ENCODE results near the gene TM2D3.

TM2D3 gene

DNA sequence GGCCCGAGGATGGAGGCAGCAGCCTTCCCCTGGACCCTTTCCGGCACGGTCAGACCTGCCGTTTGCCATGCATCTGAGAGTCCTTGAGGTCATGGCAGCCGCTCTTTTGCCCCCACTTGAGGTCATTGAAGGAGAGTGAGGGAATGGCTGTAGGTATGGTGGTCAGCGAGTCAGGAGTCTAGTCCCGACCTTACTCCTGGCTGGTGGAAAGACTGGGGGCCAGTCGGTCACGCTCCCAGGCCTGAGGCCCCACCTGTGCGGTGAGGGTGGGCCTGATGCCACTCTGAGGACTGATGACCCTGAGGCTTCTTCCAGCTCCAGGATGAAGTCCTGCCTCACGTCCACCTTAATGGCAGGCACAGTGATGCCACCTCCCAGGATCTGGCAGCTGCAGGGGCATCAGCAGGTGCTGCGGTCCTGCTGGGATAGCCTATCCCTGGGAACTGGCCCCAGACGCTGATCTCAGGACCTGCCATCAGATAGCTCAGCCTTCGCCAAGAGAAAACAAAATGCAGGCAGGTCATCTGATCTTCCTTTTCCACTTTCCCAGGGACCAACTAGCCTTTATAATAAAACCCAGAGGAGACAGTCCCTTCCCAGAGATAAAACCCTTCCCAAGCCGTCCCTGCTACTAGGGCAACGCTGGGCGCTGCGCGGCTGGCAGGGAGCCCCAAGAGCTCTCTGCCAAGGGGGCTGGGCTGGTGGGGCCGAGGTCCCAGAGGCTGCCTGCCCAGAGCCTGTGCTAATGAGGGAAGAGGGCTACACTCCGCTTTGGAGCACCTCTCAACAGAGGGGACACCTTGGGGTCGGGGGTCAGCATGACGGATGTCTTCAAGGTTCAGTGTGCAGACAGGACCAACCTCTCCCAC, 42.2 kb downstream of the TM2D3 start:
- H3K9me3 ChIP-seq (ENCODE audit: control insufficient read depth, low read length), result no peaks in the 10 kb centered on the region
- H3K4me3 ChIP-seq (ENCODE audit: insufficient read depth, low read depth, low read length, poor library complexity, severe bottlenecking), result no peak overlapping the region
- no peaks in the 10 kb centered on the region for H3K4me1 ChIP-seq (ENCODE audit: control insufficient read depth, insufficient read depth, low read length, poor library complexity, severe bottlenecking)
- H3K36me3 ChIP-seq (ENCODE audit: control insufficient read depth, insufficient read depth, low read length), result no peaks in the 10 kb centered on the region
- H3K27me3 ChIP-seq (replicated peaks; ENCODE audit: control insufficient read depth, insufficient read depth, low read length, poor library complexity, severe bottlenecking), result no peaks in the 10 kb centered on the region
- DNase-seq, result no peak
- no peak overlapping the region for H3K27ac ChIP-seq (ENCODE audit: insufficient read depth, low read length, poor library complexity, severe bottlenecking)

DNA sequence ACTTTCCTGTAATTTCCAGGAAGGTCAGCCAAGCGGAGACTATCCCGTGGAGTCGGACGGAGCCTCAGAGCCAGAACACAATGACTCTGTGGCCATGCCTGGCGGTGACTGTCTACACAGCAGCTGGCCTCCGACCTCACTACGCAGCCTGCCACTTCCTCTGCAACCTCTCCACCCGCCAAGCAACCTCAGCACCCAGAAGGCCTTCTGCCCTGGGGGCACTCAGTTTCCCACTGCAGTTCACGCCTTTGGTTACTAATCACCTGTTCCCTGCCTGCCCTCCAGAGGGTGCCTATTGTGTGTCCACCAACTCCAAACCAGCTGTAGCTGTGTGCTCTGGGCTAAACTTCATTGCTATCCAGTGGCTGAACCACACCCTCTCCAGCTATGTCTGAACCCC, 44.0 kb downstream of the TM2D3 start:
- DNase-seq, result no peak
- Histone ChIP-seq H3K27me3 (replicated peaks; ENCODE audit: control insufficient read depth, insufficient read depth, low read length, poor library complexity, severe bottlenecking) (no peaks in the 10 kb centered on the region), H3K4me3 (ENCODE audit: insufficient read depth, low read depth, low read length, poor library complexity, severe bottlenecking) (no peak overlapping the region), H3K9me3 (ENCODE audit: control insufficient read depth, low read length) (no peaks in the 10 kb centered on the region), H3K36me3 (ENCODE audit: control insufficient read depth, insufficient read depth, low read length) (no peaks in the 10 kb centered on the region), H3K4me1 (ENCODE audit: control insufficient read depth, insufficient read depth, low read length, poor library complexity, severe bottlenecking) (no peaks in the 10 kb centered on the region), H3K27ac (ENCODE audit: insufficient read depth, low read length, poor library complexity, severe bottlenecking) (no peak overlapping the region)

DNA sequence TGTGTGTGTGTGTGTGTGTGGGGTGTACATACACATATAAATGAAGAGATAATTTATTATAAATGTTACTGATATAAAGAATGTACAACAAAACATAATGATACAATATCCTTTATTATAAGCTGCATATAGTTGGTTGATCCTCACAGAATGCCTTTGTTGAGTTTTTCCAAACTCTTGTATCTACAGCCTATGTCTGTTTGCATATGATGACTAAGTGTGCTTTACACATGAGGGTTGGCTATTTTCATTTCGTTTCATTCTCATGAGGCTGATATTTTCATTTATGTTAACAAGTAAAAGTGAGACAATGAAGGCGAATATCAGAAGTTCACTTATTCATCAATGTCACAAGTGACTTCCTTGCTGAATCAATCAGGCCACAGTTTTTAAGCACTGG, 45.1 kb downstream of the TM2D3 start:
- Histone ChIP-seq H3K36me3 (ENCODE audit: control insufficient read depth, insufficient read depth, low read length) (no peaks in the 10 kb centered on the region), H3K9me3 (ENCODE audit: control insufficient read depth, low read length) (no peaks in the 10 kb centered on the region), H3K27ac (ENCODE audit: insufficient read depth, low read length, poor library complexity, severe bottlenecking) (no peak overlapping the region), H3K4me1 (ENCODE audit: control insufficient read depth, insufficient read depth, low read length, poor library complexity, severe bottlenecking) (no peaks in the 10 kb centered on the region), H3K27me3 (replicated peaks; ENCODE audit: control insufficient read depth, insufficient read depth, low read length, poor library complexity, severe bottlenecking) (peaks cover 5% of the 10 kb centered on the region), H3K4me3 (ENCODE audit: insufficient read depth, low read depth, low read length, poor library complexity, severe bottlenecking) (no peak overlapping the region)
- no peak for DNase-seq

- Histone ChIP-seq H3K4me3 (ENCODE audit: insufficient read depth, low read depth, low read length, poor library complexity, severe bottlenecking) (no peak overlapping the region), H3K27ac (ENCODE audit: insufficient read depth, low read length, poor library complexity, severe bottlenecking) (no peak overlapping the region), H3K36me3 (ENCODE audit: control insufficient read depth, insufficient read depth, low read length) (no peaks in the 10 kb centered on the region), H3K27me3 (replicated peaks; ENCODE audit: control insufficient read depth, insufficient read depth, low read length, poor library complexity, severe bottlenecking) (peaks cover 5% of the 10 kb centered on the region), H3K4me1 (ENCODE audit: control insufficient read depth, insufficient read depth, low read length, poor library complexity, severe bottlenecking) (no peaks in the 10 kb centered on the region), H3K9me3 (ENCODE audit: control insufficient read depth, low read length) (no peaks in the 10 kb centered on the region)
- no peak for DNase-seq
Observed at GRCh38 chr15:101604124-101604874, 47.9 kb downstream of the TM2D3 start.

GRCh38 chr15:101602801-101603200, 49.4 kb downstream of the TM2D3 start:
- Histone ChIP-seq H3K27ac (ENCODE audit: insufficient read depth, low read length, poor library complexity, severe bottlenecking) (no peak overlapping the region), H3K9me3 (ENCODE audit: control insufficient read depth, low read length) (no peaks in the 10 kb centered on the region), H3K4me1 (ENCODE audit: control insufficient read depth, insufficient read depth, low read length, poor library complexity, severe bottlenecking) (no peaks in the 10 kb centered on the region), H3K4me3 (ENCODE audit: insufficient read depth, low read depth, low read length, poor library complexity, severe bottlenecking) (no peak overlapping the region), H3K36me3 (ENCODE audit: control insufficient read depth, insufficient read depth, low read length) (no peaks in the 10 kb centered on the region), H3K27me3 (replicated peaks; ENCODE audit: control insufficient read depth, insufficient read depth, low read length, poor library complexity, severe bottlenecking) (peaks cover 5% of the 10 kb centered on the region)
- no peak for DNase-seq

- no peak overlapping the region for H3K4me3 ChIP-seq (ENCODE audit: insufficient read depth, low read depth, low read length, poor library complexity, severe bottlenecking)
- H3K27me3 ChIP-seq (replicated peaks; ENCODE audit: control insufficient read depth, insufficient read depth, low read length, poor library complexity, severe bottlenecking), result peaks cover 5% of the 10 kb centered on the region
- H3K27ac ChIP-seq (ENCODE audit: insufficient read depth, low read length, poor library complexity, severe bottlenecking), result no peak overlapping the region
- no peak for DNase-seq
- no peaks in the 10 kb centered on the region for H3K4me1 ChIP-seq (ENCODE audit: control insufficient read depth, insufficient read depth, low read length, poor library complexity, severe bottlenecking)
- no peaks in the 10 kb centered on the region for H3K36me3 ChIP-seq (ENCODE audit: control insufficient read depth, insufficient read depth, low read length)
- no peaks in the 10 kb centered on the region for H3K9me3 ChIP-seq (ENCODE audit: control insufficient read depth, low read length)
Observed at GRCh38 chr15:101600035-101600434, 52.1 kb downstream of the TM2D3 start.

DNA sequence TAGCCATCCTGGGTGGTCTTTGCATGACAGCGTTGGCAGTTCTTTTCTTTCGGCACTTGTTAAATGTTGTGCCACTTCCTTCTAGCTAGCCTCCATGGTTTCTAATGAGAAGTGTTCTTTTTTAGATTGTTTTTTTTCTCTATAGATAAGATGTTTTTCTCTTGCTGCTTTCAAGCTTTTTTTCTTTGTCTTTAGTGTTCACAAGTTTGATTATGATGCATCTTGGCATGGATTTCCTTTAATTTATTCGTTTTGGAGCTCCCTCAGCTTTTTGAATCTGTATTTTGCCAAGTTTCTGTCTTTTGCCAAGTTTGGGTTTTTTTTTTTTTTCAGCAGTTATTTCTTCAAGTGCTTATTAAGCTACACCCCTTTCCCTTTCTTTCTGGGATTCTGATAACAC, 53.1 kb downstream of the TM2D3 start:
- H3K4me3 ChIP-seq (ENCODE audit: insufficient read depth, low read depth, low read length, poor library complexity, severe bottlenecking), result no peak overlapping the region
- no peak for DNase-seq
- peaks cover 9% of the 10 kb centered on the region for H3K27me3 ChIP-seq (replicated peaks; ENCODE audit: control insufficient read depth, insufficient read depth, low read length, poor library complexity, severe bottlenecking)
- no peaks in the 10 kb centered on the region for H3K4me1 ChIP-seq (ENCODE audit: control insufficient read depth, insufficient read depth, low read length, poor library complexity, severe bottlenecking)
- no peak overlapping the region for H3K27ac ChIP-seq (ENCODE audit: insufficient read depth, low read length, poor library complexity, severe bottlenecking)
- H3K36me3 ChIP-seq (ENCODE audit: control insufficient read depth, insufficient read depth, low read length), result no peaks in the 10 kb centered on the region
- H3K9me3 ChIP-seq (ENCODE audit: control insufficient read depth, low read length), result no peaks in the 10 kb centered on the region

DNA sequence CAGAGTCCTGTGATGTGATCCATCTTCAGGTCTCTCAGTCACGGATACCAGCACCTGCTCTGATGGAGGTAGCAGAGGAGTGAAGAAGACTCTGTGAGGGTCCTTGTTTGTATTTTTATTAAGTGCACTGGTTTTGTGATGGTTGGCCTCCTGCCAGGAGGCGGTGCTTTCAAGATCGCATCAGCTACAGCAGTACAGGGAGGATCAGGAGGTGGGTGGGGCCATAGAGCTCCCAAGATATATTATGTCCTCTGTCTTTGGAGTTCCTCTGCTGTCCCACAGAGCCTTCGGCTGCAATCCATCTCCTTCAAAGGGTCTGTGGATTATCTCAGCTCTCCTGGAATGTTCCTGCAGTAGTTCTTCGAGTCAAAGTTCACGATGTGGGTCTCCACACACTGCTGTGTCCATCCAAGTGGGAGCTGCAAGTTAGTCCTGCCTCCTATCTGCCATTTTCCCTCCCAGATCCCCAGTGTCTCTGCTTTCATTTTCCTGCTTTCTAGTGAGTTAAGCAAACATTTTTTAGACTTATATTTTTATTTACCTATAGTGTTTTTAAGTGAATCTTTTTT, 54.7 kb downstream of the TM2D3 start:
- DNase-seq, result no peak
- no peaks in the 10 kb centered on the region for H3K36me3 ChIP-seq (ENCODE audit: control insufficient read depth, insufficient read depth, low read length)
- no peaks in the 10 kb centered on the region for H3K9me3 ChIP-seq (ENCODE audit: control insufficient read depth, low read length)
- H3K4me1 ChIP-seq (ENCODE audit: control insufficient read depth, insufficient read depth, low read length, poor library complexity, severe bottlenecking), result no peaks in the 10 kb centered on the region
- no peak overlapping the region for H3K4me3 ChIP-seq (ENCODE audit: insufficient read depth, low read depth, low read length, poor library complexity, severe bottlenecking)
- H3K27ac ChIP-seq (ENCODE audit: insufficient read depth, low read length, poor library complexity, severe bottlenecking), result no peak overlapping the region
- peaks cover 4% of the 10 kb centered on the region for H3K27me3 ChIP-seq (replicated peaks; ENCODE audit: control insufficient read depth, insufficient read depth, low read length, poor library complexity, severe bottlenecking)

GRCh38 chr15:101596633-101597032, 55.5 kb downstream of the TM2D3 start:
- H3K4me1 ChIP-seq (ENCODE audit: control insufficient read depth, insufficient read depth, low read length, poor library complexity, severe bottlenecking), result no peaks in the 10 kb centered on the region
- H3K27me3 ChIP-seq (replicated peaks; ENCODE audit: control insufficient read depth, insufficient read depth, low read length, poor library complexity, severe bottlenecking), result peaks cover 4% of the 10 kb centered on the region
- no peak overlapping the region for H3K4me3 ChIP-seq (ENCODE audit: insufficient read depth, low read depth, low read length, poor library complexity, severe bottlenecking)
- no peak for DNase-seq
- no peak overlapping the region for H3K27ac ChIP-seq (ENCODE audit: insufficient read depth, low read length, poor library complexity, severe bottlenecking)
- H3K9me3 ChIP-seq (ENCODE audit: control insufficient read depth, low read length), result no peaks in the 10 kb centered on the region
- H3K36me3 ChIP-seq (ENCODE audit: control insufficient read depth, insufficient read depth, low read length), result no peaks in the 10 kb centered on the region

All from effector memory CD4-positive, alpha-beta T cell (primary cell).